Measurements from ENCODE around the gene CA7.

- TF ChIP-seq CTCF (IDR thresholded peaks at IDR 0.05; ENCODE audit: low read depth, low read length, missing input control) (no peak), YY1 (IDR thresholded peaks at IDR 0.05) (no peak), REST (IDR thresholded peaks at IDR 0.05) (no peak), RXRA (IDR thresholded peaks at IDR 0.05) (no peak), TAF1 (conservative IDR thresholded peaks at IDR 0.05) (no peak), ZBTB33 (IDR thresholded peaks at IDR 0.05) (no peak), RAD21 (IDR thresholded peaks at IDR 0.05) (no peak), SP1 (IDR thresholded peaks at IDR 0.05) (no peak)
Measured at GRCh38 chr16:66848172-66848571, 4.0 kb downstream of the CA7 start.
